Transverse colon (tissue), 4 donors: ENCODE measurements around the gene ARHGEF2. TPM values are rescaled to one million over a fixed set of nuclear protein-coding genes. Genes with fewer than 3 reads are reported as not detected.
A peak's percentile ranks its signal among the peaks of the same experiment; 100 is the strongest.

Experiments
- DNase-seq: peaks from one replicate; pipeline ENCODE4 v3.0.0-alpha.2; 2019
- H3K27ac ChIP-seq, 4 donors: fragments of 200-600 bp; sonication (generic); 2 replicates each; pipeline ENCODE4 v1.5.1; 2016 to 2018; ENCODE audit warnings: inconsistent platforms in 4 of 4
- H3K27me3 ChIP-seq: fragments of 200-600 bp; sonication (generic); 2 replicates; pipeline ENCODE4 v1.5.1; 2017; ENCODE audit warnings: inconsistent platforms
- H3K36me3 ChIP-seq, 4 donors: fragments of 200-600 bp; sonication (generic); 2 replicates each; pipeline ENCODE4 v1.5.1; 2017 to 2019; ENCODE audit warnings: inconsistent platforms in 4 of 4
- H3K4me1 ChIP-seq, 4 donors: fragments of 200-600 bp; sonication (generic); 2 replicates each; pipeline ENCODE4 v1.5.1; 2017 to 2020; ENCODE audit warnings: inconsistent platforms in 4 of 4
- H3K4me3 ChIP-seq, 4 donors: fragments of 200-600 bp; sonication (generic); 1 replicate in 1 of 4; 2 replicates in 3 of 4; pipeline versions ENCODE4 v1.5.1 to v1.6.1; 2017 to 2019; ENCODE audit warnings: inconsistent platforms in 4 of 4
- H3K9me3 ChIP-seq, 2 donors: fragments of 200-600 bp; sonication (generic); 2 replicates each; pipeline ENCODE4 v1.5.1; 2017 to 2019; ENCODE audit warnings: inconsistent platforms in 2 of 2
- EP300 ChIP-seq: sonication (generic); formaldehyde crosslinking; IDR thresholded peaks from one replicate; pipeline ENCODE4 v1.6.1; 2017; ENCODE audit warnings: antibody characterized with exemption, low read depth
- POLR2A ChIP-seq: fragments of 450-650 bp; IDR thresholded peaks from one replicate; pipeline ENCODE4 v1.6.1; 2016; ENCODE audit warnings: antibody characterized with exemption, mild to moderate bottlenecking, moderate library complexity
- POLR2AphosphoS5 ChIP-seq, 3 donors: sonication (generic); formaldehyde crosslinking; IDR thresholded peaks; one replicate each; pipeline ENCODE4 v1.6.1; 2016; ENCODE audit warnings: antibody characterized with exemption in 3 of 3
- WGBS, 2 donors: methylation state at CpG; one replicate each; pipeline ENCODE4 v1.1.5; 2018; ENCODE audit warnings: low coverage in 1 of 2; 5-methylcytosine and 5-hydroxymethylcytosine counted together
- in situ Hi-C, 4 donors: fragments of 200-750 bp; cut with MboI; loops; one replicate each; pipeline versions ENCODE4 v1.15.0 to v1.15.1; 2017; ENCODE audit warnings: low sequenced_read_pairs in 3 of 4, low pct_ligation_motif_present in 1 of 4, low pct_unique_long_range_greater_than_20kb in 1 of 4
- intact Hi-C: fragments of 100-400 bp; cut with DNase I; formaldehyde crosslinking; loops from one replicate; pipeline ENCODE4 v1.15.1; 2023; ENCODE audit warnings: low total_unique reads
- total RNA-seq, 4 donors: library from RNA; depleted of rRNA; stranded (reverse); fragments of >200 nt; gene quantifications; one replicate each; pipeline ENCODE4 v1.1.0, GENCODE V29; 2016
- TF ChIP-seq, protein P1 (sequence below), 5 experiments: fragments of 200-600 bp in 3 of 5; fragments of 450-650 bp in 2 of 5; sonication (generic) in 3 of 5; IDR thresholded peaks; 1 replicate in 2 of 5; 2 replicates in 3 of 5; pipeline ENCODE4 v1.5.1; 2016 to 2017; ENCODE audit warnings: antibody characterized with exemption in 5 of 5, inconsistent platforms in 3 of 5, mild to moderate bottlenecking in 2 of 5, moderate library complexity in 1 of 5

Gene ARHGEF2
- total RNA-seq, 4 donors from 2014 or later, result 107 to 244 (median 169) TPM

DNA sequence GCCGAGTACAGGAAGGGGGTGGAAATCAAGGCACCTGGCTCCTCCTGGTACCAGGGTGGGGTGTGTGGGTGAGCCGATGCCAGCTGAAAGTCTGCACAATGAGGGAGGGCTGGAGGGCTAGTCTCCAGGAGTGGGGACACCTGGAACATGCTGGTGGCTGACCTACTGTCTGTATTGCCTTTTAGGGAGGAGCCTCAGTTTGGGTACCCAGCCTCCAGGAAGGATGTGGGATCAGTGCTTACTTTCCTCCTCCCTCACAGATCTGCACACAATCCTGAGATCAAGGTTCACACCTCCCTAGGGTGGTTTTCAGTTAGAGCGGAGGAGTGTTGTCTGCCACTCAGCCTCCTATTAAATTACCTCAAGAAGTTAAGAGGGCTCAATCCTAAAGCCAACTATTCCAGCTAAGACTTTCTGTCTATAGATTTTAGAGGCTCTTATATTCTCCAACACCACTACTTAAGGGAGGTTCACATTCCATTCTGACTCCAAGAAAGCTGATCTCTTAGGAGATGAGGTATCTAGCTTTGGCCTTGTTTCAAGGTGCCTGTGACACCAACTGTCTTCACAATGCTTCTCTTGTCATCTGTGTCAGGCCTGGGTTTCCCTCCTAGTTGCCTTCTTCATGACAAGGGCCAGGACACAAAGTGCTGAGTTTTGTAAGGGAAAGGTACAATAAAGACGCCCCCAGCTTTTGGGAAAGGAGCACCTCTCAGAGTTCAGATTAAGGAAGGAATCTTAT is 26.7 kb upstream of the ARHGEF2 start:
- DNase-seq, result peak; percentile 53
- 44 to 70% methylated on average over 2 to 4 of the region's 4 CpGs for WGBS, 2 donors

DNA sequence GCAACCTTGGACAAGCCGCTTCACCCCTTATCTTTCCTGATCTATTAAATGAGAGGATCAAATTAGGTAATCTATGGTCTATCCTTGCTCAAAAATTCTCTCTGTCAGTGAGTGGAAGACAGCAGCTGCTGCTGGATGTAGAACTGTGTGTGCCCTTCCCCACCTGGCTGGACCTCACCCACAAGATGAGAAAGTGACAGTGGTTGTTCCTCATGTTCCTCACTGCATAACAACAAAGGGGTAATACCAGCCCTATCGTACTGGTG is 25.5 kb upstream of the ARHGEF2 start:
- peaks cover 0 to 6% (median 2%) of the 10 kb centered on the region in 4 donors for H3K36me3 ChIP-seq
- intact Hi-C loops, result no loop called here
- TF ChIP-seq, protein P1, sequence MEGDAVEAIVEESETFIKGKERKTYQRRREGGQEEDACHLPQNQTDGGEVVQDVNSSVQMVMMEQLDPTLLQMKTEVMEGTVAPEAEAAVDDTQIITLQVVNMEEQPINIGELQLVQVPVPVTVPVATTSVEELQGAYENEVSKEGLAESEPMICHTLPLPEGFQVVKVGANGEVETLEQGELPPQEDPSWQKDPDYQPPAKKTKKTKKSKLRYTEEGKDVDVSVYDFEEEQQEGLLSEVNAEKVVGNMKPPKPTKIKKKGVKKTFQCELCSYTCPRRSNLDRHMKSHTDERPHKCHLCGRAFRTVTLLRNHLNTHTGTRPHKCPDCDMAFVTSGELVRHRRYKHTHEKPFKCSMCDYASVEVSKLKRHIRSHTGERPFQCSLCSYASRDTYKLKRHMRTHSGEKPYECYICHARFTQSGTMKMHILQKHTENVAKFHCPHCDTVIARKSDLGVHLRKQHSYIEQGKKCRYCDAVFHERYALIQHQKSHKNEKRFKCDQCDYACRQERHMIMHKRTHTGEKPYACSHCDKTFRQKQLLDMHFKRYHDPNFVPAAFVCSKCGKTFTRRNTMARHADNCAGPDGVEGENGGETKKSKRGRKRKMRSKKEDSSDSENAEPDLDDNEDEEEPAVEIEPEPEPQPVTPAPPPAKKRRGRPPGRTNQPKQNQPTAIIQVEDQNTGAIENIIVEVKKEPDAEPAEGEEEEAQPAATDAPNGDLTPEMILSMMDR (IDR thresholded peaks at IDR 0.05), result no peak
- TF ChIP-seq POLR2AphosphoS5 (IDR thresholded peaks at IDR 0.05) (no peak), POLR2A (no peak), EP300 (no peak)
- H3K9me3 ChIP-seq, result no peaks in the 10 kb centered on the region
- peaks cover 0 to 40% (median 21%) of the 10 kb centered on the region in 4 donors for H3K4me1 ChIP-seq
- in situ Hi-C loops, result no loop called here
- H3K27me3 ChIP-seq, result no peaks in the 10 kb centered on the region
- H3K27ac ChIP-seq, result peak overlapping the region; percentile 79 to 89 (median 87)
- 36% methylated on average over 2 of the region's 2 CpGs; no CpG with 5 or more reads in 1 of the 2 donors for WGBS, 2 donors
- no peak for DNase-seq
- peak overlapping the region in 3 of 4 donors; percentile 12 to 46 (median 33) for H3K4me3 ChIP-seq

More for the DNA sequence above, 26.7 kb upstream of the ARHGEF2 start:
- TF ChIP-seq, protein P1 (IDR thresholded peaks at IDR 0.05), result no peak
- TF ChIP-seq POLR2AphosphoS5 (IDR thresholded peaks at IDR 0.05), result no peak
- no peak for TF ChIP-seq EP300
- TF ChIP-seq POLR2A, result no peak
- Histone ChIP-seq H3K27me3 (no peaks in the 10 kb centered on the region), H3K36me3 (peaks cover 0 to 16% (median 5%) of the 10 kb centered on the region in 4 donors), H3K4me1 (peaks cover 0 to 40% (median 21%) of the 10 kb centered on the region in 4 donors), H3K27ac (peak overlapping the region; percentile 60 to 76 (median 64)), H3K9me3 (no peaks in the 10 kb centered on the region), H3K4me3 (no peak overlapping the region)
- in situ Hi-C loops, result no loop called here
- intact Hi-C loops, result no loop called here

DNA sequence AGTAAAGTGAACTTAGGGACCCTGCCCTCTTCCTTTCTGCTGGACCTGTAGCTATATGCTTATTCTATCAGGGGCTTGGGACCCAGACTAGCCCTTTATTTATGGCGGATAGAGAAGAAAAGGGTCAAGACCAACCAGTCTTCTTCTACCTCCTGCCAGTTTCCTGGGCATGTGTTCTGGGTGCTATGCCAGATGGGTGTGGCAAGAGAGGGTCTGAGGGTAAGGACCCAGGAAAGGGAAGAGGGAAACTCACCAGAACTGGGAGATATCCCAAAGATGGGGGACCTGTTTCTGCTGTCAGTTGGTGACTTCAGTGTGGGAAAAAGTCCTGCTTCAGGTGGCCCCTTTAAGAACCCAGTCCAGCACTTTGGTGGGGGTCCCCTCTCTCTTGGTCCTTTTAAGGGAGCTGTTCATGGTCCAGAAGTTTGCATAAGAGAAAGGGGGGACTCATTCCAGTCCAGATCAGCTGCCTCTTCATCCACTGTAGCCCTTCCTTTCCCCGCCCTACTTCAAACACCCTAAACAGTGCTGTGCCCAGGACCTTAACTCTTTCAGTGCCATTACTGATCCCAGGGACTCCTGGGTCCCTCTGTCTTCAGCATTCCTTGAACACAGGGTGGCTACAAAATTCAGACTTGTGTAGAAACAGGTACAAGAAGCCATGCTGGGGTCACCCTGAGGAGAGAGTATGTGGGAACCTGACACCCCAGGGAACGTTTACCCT is 24.0 kb upstream of the ARHGEF2 start:
- peak overlapping the region in 3 of 4 donors; percentile 33 to 46 (median 40) for H3K4me3 ChIP-seq
- in situ Hi-C loops, result no loop called here
- H3K9me3 ChIP-seq, result no peaks in the 10 kb centered on the region
- TF ChIP-seq, protein P1 (IDR thresholded peaks at IDR 0.05), result no peak
- TF ChIP-seq POLR2A (no peak), POLR2AphosphoS5 (IDR thresholded peaks at IDR 0.05) (no peak), EP300 (no peak)
- no peaks in the 10 kb centered on the region for H3K36me3 ChIP-seq
- intact Hi-C loops, result no loop called here
- no peaks in the 10 kb centered on the region for H3K27me3 ChIP-seq
- H3K27ac ChIP-seq, result peak overlapping the region; percentile 79 to 89 (median 87)
- peaks cover 0 to 40% (median 21%) of the 10 kb centered on the region in 4 donors for H3K4me1 ChIP-seq
- DNase-seq, result peak; percentile 35
- WGBS, 2 donors, result 41% methylated on average over 3 of the region's 3 CpGs; no CpG with 5 or more reads in 1 of the 2 donors

DNA sequence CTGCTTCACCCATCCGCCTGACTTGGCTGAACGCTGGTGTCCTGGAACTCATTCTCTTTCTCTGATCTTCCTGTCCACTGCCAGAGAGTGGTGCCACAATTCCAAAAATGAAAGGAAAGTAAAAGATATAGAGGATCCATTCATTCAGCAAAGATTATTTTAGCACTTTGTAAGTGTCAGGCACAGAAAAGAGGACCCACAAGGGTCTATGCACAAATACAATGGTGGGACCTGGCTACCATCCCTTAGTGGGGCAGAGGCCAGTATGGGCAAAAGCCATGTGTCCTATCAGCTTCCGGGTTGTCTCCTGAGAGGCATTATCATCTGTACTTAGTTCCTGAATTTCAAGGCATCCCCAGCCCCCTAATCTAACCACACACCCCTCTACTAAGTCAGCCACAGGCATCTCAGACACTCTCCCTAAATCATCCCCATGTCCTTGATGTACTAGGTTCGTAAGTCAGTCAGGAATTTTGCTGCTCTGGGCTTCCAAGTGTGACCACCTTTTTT is 23.4 kb upstream of the ARHGEF2 start:
- in situ Hi-C loops (no loop called here), intact Hi-C loops (no loop called here)
- peaks cover 0 to 40% (median 21%) of the 10 kb centered on the region in 4 donors for H3K4me1 ChIP-seq
- no peaks in the 10 kb centered on the region for H3K9me3 ChIP-seq
- WGBS, 2 donors, result 35 to 42% methylated on average over 2 to 4 of the region's 4 CpGs
- peak; percentile 44 for DNase-seq
- H3K27ac ChIP-seq, result peak overlapping the region; percentile 79 to 89 (median 87)
- no peaks in the 10 kb centered on the region for H3K36me3 ChIP-seq
- TF ChIP-seq POLR2A (no peak), EP300 (no peak), POLR2AphosphoS5 (IDR thresholded peaks at IDR 0.05) (no peak)
- TF ChIP-seq, protein P1 (IDR thresholded peaks at IDR 0.05), result no peak
- no peaks in the 10 kb centered on the region for H3K27me3 ChIP-seq
- H3K4me3 ChIP-seq, result peak overlapping the region in 3 of 4 donors; percentile 33 to 46 (median 40)
